GM18499 (cell line): ENCODE measurements around the gene FARP2.
"Not testable (repeated sequence)": the region's sequence is repeated elsewhere in the genome, so short reads cannot be mapped to it uniquely, and the experiment has no call there.

Source experiments
- ATAC-seq: cut with Tn5 transposase; IDR thresholded peaks from one replicate; pipeline ENCODE4 v1.9.1; 2021; ENCODE audit warnings: moderate number of reproducible peaks; ENCODE audit not compliant: insufficient read depth, unreplicated experiment

Gene FARP2

GRCh38 chr2:241517297-241517696, 161.2 kb downstream of the FARP2 start:
- no peak for ATAC-seq

- no peak for ATAC-seq
Measured at GRCh38 chr2:241519669-241520068, 163.6 kb downstream of the FARP2 start.

- no peak for ATAC-seq
Measured at GRCh38 chr2:241522477-241522876, 166.4 kb downstream of the FARP2 start.

GRCh38 chr2:241525818-241526780, 170.0 kb downstream of the FARP2 start:
- ATAC-seq, result not testable (repeated sequence)

GRCh38 chr2:241530571-241530970, 174.5 kb downstream of the FARP2 start:
- no peak for ATAC-seq

GRCh38 chr2:241531161-241531722, 175.2 kb downstream of the FARP2 start:
- no peak for ATAC-seq

- no peak for ATAC-seq
Measured at GRCh38 chr2:241532168-241532567, 176.1 kb downstream of the FARP2 start.

GRCh38 chr2:241532733-241533601, 176.9 kb downstream of the FARP2 start:
- ATAC-seq, result no peak

- no peak for ATAC-seq
Measured at GRCh38 chr2:241534293-241534692, 178.2 kb downstream of the FARP2 start.

- ATAC-seq, result no peak
Measured at GRCh38 chr2:241534701-241535375, 178.8 kb downstream of the FARP2 start.

- no peak for ATAC-seq
Measured at GRCh38 chr2:241535871-241536655, 180.0 kb downstream of the FARP2 start.

- no peak for ATAC-seq
Measured at GRCh38 chr2:241538838-241539615, 182.9 kb downstream of the FARP2 start.

- no peak for ATAC-seq
Measured at GRCh38 chr2:241539616-241540374, 183.7 kb downstream of the FARP2 start.

GRCh38 chr2:241540401-241540770, 184.3 kb downstream of the FARP2 start:
- ATAC-seq, result no peak

GRCh38 chr2:241540771-241541561, 184.9 kb downstream of the FARP2 start:
- ATAC-seq, result no peak

GRCh38 chr2:241541564-241542277, 185.6 kb downstream of the FARP2 start:
- ATAC-seq, result no peak

GRCh38 chr2:241542278-241542605, 186.2 kb downstream of the FARP2 start:
- no peak for ATAC-seq
